Loucy (cell line): ENCODE measurements around the gene DISC1.

Experiments used
- H2AFZ ChIP-seq: fragments of 200-600 bp; sonication (generic); 2 replicates; pipeline ENCODE4 v1.6.0; 2016; ENCODE audit warnings: antibody characterized with exemption, mild to moderate bottlenecking, low read length, moderate library complexity
- H3F3A ChIP-seq: fragments of 200-600 bp; 2 replicates; pipeline ENCODE4 v1.6.0; 2016; ENCODE audit warnings: antibody characterized with exemption, low read depth, mild to moderate bottlenecking
- H3K27me3 ChIP-seq: fragments of 200-600 bp; sonication (generic); 2 replicates; pipeline ENCODE4 v1.6.1; 2014; ENCODE audit warnings: low read length, mild to moderate bottlenecking; ENCODE audit not compliant: insufficient read depth, poor library complexity, severe bottlenecking
- H3K36me3 ChIP-seq: fragments of 200-600 bp; sonication (generic); 2 replicates; pipeline ENCODE4 v1.6.1; 2016; ENCODE audit warnings: low read length; ENCODE audit not compliant: insufficient read depth
- H3K4me1 ChIP-seq: fragments of 200-600 bp; sonication (generic); 2 replicates; pipeline ENCODE4 v1.5.1; 2014; ENCODE audit warnings: low read length, mild to moderate bottlenecking; ENCODE audit not compliant: insufficient read depth, poor library complexity, severe bottlenecking
- H3K4me2 ChIP-seq: fragments of 200-600 bp; sonication (generic); 2 replicates; pipeline ENCODE4 v1.6.0; 2014; ENCODE audit warnings: antibody characterized with exemption, low read length, low read depth, mild to moderate bottlenecking; ENCODE audit not compliant: poor library complexity, severe bottlenecking
- H3K4me3 ChIP-seq: fragments of 200-600 bp; sonication (generic); 2 replicates; pipeline ENCODE4 v1.5.1; 2014; ENCODE audit warnings: low read length, mild to moderate bottlenecking, mixed read lengths; ENCODE audit not compliant: poor library complexity, severe bottlenecking
- H3K79me2 ChIP-seq: fragments of 200-600 bp; sonication (generic); 2 replicates; pipeline ENCODE4 v1.6.1; 2014; ENCODE audit warnings: low read length; ENCODE audit not compliant: insufficient read depth
- H3K9ac ChIP-seq: fragments of 200-600 bp; sonication (generic); 2 replicates; pipeline ENCODE4 v1.6.0; 2014; ENCODE audit warnings: mild to moderate bottlenecking, low read depth, low read length, moderate library complexity; ENCODE audit not compliant: poor library complexity, severe bottlenecking
- H3K9me2 ChIP-seq: fragments of 200-600 bp; sonication (generic); replicated peaks from 2 replicates; pipeline ENCODE4 v1.6.1; 2016; ENCODE audit warnings: low read depth, low read length, mixed read lengths
- H3K9me3 ChIP-seq: fragments of 200-600 bp; sonication (generic); 2 replicates; pipeline ENCODE4 v1.6.1; 2014; ENCODE audit warnings: mild to moderate bottlenecking, antibody characterized with exemption, low read length, low read depth; ENCODE audit not compliant: insufficient read depth
- H4K20me1 ChIP-seq: fragments of 200-600 bp; sonication (generic); 2 replicates; pipeline ENCODE4 v1.6.0; 2014; ENCODE audit warnings: antibody characterized with exemption, low read length, mild to moderate bottlenecking; ENCODE audit not compliant: insufficient read depth, poor library complexity, severe bottlenecking
- EZH2phosphoT487 ChIP-seq: fragments of 200-600 bp; IDR thresholded peaks from 2 replicates; pipeline ENCODE4 v1.6.1; 2018; ENCODE audit warnings: antibody characterized with exemption, mild to moderate bottlenecking, moderate library complexity, borderline replicate concordance
- TF ChIP-seq, protein P1 (sequence below): fragments of 200-600 bp; sonication (generic); conservative IDR thresholded peaks from 2 replicates; pipeline ENCODE4 v1.5.1; 2014; ENCODE audit warnings: mild to moderate bottlenecking, antibody characterized with exemption, low read length

DISC1 gene

DNA sequence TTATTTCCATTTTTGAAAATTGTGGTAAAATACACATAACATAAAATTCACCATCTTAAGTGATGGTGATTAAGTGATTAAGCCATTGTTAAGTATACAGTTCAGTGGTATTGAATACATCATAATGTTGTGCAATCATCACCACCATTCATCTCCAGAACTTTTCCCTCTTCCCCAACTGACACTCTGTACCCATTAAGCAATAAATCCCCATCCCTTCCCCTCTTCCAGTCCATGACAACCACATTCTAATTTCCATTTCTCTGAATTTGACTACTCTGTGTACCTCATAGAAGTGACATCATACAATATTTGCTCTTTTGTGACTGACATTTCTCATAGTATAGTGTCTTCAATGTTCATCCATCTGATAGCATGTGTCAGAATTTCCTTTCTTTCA is 124.8 kb downstream of the DISC1 start:
- no peak overlapping the region for H3K4me3 ChIP-seq
- no peaks in the 10 kb centered on the region for H4K20me1 ChIP-seq
- H3K36me3 ChIP-seq = peaks cover 49% of the 10 kb centered on the region
- H2AFZ ChIP-seq = no peak overlapping the region
- H3K4me2 ChIP-seq = no peak overlapping the region
- no peaks in the 10 kb centered on the region for H3F3A ChIP-seq
- H3K4me1 ChIP-seq = no peaks in the 10 kb centered on the region
- H3K9ac ChIP-seq = no peak overlapping the region
- peaks cover 13% of the 10 kb centered on the region; the same call in 1 of the 2 replicates for H3K9me3 ChIP-seq
- H3K9me2 ChIP-seq = no peaks in the 10 kb centered on the region
- TF ChIP-seq EZH2phosphoT487 = no peak
- TF ChIP-seq, protein P1, sequence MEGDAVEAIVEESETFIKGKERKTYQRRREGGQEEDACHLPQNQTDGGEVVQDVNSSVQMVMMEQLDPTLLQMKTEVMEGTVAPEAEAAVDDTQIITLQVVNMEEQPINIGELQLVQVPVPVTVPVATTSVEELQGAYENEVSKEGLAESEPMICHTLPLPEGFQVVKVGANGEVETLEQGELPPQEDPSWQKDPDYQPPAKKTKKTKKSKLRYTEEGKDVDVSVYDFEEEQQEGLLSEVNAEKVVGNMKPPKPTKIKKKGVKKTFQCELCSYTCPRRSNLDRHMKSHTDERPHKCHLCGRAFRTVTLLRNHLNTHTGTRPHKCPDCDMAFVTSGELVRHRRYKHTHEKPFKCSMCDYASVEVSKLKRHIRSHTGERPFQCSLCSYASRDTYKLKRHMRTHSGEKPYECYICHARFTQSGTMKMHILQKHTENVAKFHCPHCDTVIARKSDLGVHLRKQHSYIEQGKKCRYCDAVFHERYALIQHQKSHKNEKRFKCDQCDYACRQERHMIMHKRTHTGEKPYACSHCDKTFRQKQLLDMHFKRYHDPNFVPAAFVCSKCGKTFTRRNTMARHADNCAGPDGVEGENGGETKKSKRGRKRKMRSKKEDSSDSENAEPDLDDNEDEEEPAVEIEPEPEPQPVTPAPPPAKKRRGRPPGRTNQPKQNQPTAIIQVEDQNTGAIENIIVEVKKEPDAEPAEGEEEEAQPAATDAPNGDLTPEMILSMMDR = no peak
- no peaks in the 10 kb centered on the region for H3K27me3 ChIP-seq
- H3K79me2 ChIP-seq = no peaks in the 10 kb centered on the region

DNA sequence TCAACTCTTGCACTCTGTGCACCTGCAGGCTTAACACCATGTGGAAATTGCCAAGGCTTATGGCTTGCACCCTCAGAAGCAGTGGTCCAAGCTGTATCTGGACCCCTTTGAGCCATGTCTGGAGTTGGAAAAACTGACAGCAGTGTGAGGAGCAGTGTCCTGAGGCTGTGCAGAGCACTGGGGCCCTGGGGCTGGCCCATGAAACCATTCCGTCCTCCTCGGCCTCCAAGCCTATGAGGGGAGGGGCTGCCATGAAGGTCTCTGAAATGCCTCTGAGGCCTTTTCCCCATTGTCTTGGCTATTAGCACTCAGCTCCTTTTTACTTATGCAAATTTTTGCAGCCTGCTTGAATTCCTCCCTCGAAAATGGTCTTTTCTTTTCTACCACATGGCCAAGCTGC is 126.7 kb downstream of the DISC1 start:
- Histone ChIP-seq H3K4me3 (no peak overlapping the region), H3K4me2 (no peak overlapping the region)

DNA sequence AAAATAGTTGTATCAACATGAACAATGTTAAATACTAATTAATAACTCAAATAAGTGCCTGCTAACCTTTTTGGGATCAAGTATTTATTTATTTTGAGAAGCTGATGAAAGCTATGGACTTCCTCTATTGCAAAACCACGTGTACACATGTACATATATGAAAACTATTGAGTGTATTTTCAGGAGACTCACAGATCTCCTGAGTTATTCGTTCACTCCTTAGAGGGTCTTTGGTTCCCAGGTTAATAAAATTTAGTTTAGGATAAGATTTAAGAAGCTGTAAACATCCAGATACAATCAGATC is 130.5 kb downstream of the DISC1 start:
- no peak overlapping the region for H2AFZ ChIP-seq

More for the DNA sequence above, 126.7 kb downstream of the DISC1 start:
- Histone ChIP-seq H3K9ac (no peak overlapping the region), H3K4me1 (no peaks in the 10 kb centered on the region), H3K27me3 (no peaks in the 10 kb centered on the region), H3K9me3 (peaks cover 13% of the 10 kb centered on the region; the same call in 1 of the 2 replicates), H3K79me2 (no peaks in the 10 kb centered on the region), H3K9me2 (no peaks in the 10 kb centered on the region), H3K36me3 (peaks cover 51% of the 10 kb centered on the region), H2AFZ (no peak overlapping the region), H3F3A (no peaks in the 10 kb centered on the region), H4K20me1 (no peaks in the 10 kb centered on the region)
- TF ChIP-seq EZH2phosphoT487 = no peak
- TF ChIP-seq, protein P1 = no peak

More for the DNA sequence above, 130.5 kb downstream of the DISC1 start:
- Histone ChIP-seq H3F3A (no peaks in the 10 kb centered on the region), H3K4me1 (no peaks in the 10 kb centered on the region), H3K36me3 (peaks cover 35% of the 10 kb centered on the region; the same call in 1 of the 2 replicates), H3K4me2 (no peak overlapping the region), H4K20me1 (no peaks in the 10 kb centered on the region), H3K9ac (no peak overlapping the region), H3K9me3 (peaks cover 13% of the 10 kb centered on the region; the same call in 1 of the 2 replicates), H3K79me2 (no peaks in the 10 kb centered on the region), H3K9me2 (no peaks in the 10 kb centered on the region), H3K4me3 (no peak overlapping the region), H3K27me3 (no peaks in the 10 kb centered on the region)
- TF ChIP-seq EZH2phosphoT487 = no peak
- TF ChIP-seq, protein P1 = no peak
